HG03432 (cell line): ENCODE results near the gene MRM2.

Source experiments
- ATAC-seq: cut with Tn5 transposase; IDR thresholded peaks from one replicate; pipeline ENCODE4 v1.9.1; 2021; ENCODE audit warnings: mild to moderate bottlenecking, moderate library complexity; ENCODE audit not compliant: unreplicated experiment

The MRM2 gene

GRCh38 chr7:2209146-2209960, 32.7 kb downstream of the MRM2 start:
- ATAC-seq, result peak; percentile 60

DNA sequence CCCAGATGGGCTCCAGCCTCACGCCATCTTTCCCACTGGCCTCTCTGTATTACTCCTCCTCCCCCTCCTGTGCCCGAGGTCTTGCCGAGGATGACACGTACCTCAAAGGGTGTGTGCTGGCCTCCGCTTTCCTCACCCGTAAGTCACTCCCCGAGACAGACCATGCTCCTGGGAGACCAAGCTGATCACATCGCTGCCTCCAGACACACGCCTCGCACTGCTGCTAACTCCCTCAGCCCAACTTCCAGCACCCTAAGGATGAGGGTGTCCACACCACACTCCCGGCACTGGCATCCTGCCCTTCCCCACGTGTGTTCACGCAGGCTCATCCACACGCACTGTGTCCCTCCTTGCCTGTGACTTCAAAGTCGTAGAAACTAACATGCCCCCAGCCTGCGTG, 33.3 kb downstream of the MRM2 start:
- no peak for ATAC-seq

- ATAC-seq, result no peak
Measured at GRCh38 chr7:2205036-2205780, 36.8 kb downstream of the MRM2 start.

GRCh38 chr7:2204446-2204845, 37.6 kb downstream of the MRM2 start:
- ATAC-seq, result no peak

DNA sequence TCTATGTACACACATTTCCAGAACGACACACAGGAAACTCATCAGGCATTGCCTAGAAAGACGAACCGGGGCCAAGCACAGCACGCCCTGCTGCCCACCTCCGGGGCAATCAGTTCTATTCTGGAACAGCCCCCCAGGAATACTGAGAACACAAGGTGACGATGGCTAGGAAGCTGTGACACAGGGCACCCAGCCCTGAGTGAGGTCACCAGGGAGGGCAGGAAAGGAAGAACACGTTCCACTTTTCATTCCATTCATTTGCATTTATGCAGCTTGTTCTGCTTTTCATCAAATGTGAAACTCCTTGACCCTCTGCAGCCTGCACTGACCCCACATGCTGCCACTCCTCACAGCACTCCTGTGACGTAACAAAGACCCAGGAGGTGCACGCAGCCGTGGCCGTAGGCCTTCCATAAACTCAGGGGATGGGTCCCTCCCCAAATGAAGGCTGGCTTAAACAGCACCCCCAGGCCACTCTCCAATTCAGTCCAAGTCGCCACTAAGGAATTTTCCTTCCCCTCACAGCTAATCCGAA, 38.2 kb downstream of the MRM2 start:
- ATAC-seq, result no peak

GRCh38 chr7:2202901-2203765, 38.9 kb downstream of the MRM2 start:
- ATAC-seq, result no peak

- no peak for ATAC-seq
Measured at GRCh38 chr7:2202361-2202761, 39.6 kb downstream of the MRM2 start.

DNA sequence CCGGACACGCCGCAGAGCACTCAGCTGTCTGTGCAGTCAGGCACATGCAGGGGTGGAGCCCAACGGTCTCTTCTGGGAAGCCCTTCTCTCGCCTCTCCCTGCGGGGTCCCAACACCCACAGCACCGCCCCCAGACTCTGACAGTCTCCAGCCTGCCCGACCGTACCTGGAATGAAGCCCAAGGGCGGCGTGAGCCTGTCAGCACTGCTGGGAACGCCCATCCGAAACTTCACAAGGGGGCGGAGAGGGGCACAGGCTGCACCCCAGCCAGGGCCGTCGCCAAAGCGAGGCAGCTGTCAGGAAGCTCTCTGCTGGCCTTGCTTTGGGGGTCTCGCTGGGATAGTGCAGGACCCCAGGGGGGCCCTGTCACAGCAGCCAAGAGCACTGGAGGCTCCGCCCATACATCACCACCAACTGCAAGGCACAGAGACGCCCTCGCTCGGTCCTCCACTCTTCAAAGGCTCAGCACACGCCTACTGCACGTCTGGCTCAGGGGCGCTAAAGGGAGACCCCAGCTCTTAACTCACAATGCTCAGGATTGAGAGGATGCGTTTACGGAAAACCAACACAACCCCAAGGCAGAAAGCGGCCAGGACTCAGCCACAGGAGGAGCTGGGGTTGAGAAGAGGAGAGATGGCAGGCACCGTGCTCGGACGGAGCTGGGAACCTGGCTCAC, 40.2 kb downstream of the MRM2 start:
- no peak for ATAC-seq

DNA sequence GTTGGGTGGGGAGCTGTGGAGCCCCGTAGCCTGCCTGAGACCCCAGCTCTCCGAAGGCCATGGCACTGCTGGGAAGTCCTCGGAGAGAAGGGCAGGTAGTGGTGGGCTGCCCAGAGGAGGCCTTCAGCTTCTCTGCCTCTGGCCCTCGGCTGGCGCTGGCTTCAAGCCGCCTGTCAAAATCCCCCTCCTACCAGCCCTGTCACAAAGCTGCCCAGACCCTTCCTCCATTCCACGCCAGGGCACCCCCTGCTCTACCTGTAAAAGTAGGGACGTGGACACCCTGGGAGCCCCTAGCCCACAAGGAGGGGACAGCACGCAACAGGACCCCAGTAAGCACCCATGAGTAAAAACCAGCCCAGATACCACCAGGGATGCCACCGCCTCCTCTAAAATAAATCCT, 40.9 kb downstream of the MRM2 start:
- no peak for ATAC-seq

- ATAC-seq, result no peak
Measured at GRCh38 chr7:2200584-2200980, 41.4 kb downstream of the MRM2 start.

- no peak for ATAC-seq
Measured at GRCh38 chr7:2199956-2200583, 41.9 kb downstream of the MRM2 start.

DNA sequence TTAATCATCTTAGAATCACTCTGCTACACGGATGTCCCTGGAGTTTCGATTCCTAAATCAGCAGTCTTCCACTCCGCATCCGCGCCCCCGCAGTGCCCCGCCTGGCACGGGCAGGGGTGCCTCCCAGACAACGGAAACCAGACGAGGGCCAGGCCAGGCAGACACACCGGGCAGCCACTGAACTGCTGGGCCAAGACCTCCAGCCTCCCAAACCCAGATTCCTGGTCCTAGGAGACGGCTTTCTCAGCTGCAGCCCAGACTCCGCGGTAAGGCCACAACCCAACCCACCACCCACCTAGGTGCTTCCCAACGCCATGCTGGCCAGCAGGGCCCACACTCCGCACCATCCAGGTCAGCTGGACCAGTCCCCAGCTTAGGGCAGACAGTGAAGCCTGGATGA, 42.5 kb downstream of the MRM2 start:
- ATAC-seq, result no peak

GRCh38 chr7:2198760-2199159, 43.2 kb downstream of the MRM2 start:
- ATAC-seq, result no peak

DNA sequence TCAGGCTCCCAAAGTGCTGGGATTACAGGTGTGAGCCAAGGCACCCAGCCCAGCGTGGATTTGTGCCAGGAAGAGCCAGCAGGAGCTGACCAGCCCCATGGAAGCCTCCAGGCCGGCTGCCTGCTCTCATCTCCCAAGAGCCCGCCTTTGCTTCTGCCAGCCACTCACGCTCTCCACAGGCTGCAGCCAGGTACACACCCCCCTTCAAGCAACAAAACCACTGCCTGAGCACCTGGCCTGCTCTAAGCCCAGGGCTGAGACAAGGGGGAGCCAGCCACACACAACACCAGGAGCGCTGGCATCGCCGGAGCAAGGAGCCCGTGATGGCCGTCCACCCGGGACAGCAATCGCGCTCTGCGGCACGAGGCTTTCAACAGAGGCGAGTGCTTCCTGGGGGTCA, 43.8 kb downstream of the MRM2 start:
- no peak for ATAC-seq

DNA sequence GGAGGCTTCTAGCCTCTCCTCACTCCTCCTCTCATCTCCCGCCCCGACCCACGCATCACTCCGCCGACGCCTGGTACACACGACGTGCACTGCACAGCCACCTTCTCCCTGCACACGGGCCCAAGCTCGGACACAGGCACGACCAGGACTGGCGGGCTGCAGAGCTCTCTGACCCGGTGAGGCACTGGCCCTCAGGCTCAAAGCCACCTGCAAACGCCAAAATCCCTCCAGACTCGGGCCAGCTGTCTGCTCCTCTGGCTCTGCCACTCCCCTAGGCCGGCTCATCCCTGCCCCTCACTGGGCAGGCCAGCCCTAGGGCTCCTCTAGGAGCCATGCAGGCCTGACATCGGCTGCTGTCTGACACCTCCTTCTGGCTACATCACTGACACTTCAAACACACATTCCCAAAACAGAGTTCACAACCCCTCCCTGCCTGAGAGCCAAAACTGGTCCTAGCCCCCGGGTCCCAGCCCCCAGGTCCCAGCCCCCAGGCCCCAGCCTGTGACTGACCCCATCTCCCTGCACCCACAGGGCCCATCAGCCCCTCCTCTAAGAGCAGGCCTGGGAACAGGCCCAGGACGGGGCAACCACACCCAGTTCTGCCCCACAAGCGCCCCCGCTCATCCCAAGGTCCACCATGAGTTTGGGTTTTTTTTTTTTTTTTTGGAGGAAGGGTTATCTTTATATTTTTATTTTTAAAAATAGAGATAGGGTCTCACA, 44.4 kb downstream of the MRM2 start:
- ATAC-seq, result no peak

GRCh38 chr7:2196381-2197378, 45.3 kb downstream of the MRM2 start:
- ATAC-seq, result no peak

GRCh38 chr7:2195400-2196246, 46.4 kb downstream of the MRM2 start:
- ATAC-seq, result no peak
